Adrenal gland (tissue), 5 donors: ENCODE results near the gene EPHB1.

Source experiments
- POLR2A ChIP-seq, 2 donors: fragments of 450-650 bp; IDR thresholded peaks; one replicate each; pipeline ENCODE4 v1.6.1; 2017; ENCODE audit warnings: antibody characterized with exemption in 2 of 2, mild to moderate bottlenecking in 2 of 2, moderate library complexity in 1 of 2
- TF ChIP-seq, protein P1 (sequence below), 6 experiments: fragments of 450-650 bp in 4 of 6; fragments of 200-600 bp in 2 of 6; sonication (generic) in 1 of 6; IDR thresholded peaks; 1 replicate in 5 of 6; 2 replicates in 1 of 6; pipeline versions ENCODE4 v1.5.1 to v1.8.0; 2016 to 2021; ENCODE audit warnings: antibody characterized with exemption in 6 of 6, mild to moderate bottlenecking in 2 of 6, moderate library complexity in 1 of 6
- donor health status: DM: no; HTN: no; CAD: no.

DNA sequence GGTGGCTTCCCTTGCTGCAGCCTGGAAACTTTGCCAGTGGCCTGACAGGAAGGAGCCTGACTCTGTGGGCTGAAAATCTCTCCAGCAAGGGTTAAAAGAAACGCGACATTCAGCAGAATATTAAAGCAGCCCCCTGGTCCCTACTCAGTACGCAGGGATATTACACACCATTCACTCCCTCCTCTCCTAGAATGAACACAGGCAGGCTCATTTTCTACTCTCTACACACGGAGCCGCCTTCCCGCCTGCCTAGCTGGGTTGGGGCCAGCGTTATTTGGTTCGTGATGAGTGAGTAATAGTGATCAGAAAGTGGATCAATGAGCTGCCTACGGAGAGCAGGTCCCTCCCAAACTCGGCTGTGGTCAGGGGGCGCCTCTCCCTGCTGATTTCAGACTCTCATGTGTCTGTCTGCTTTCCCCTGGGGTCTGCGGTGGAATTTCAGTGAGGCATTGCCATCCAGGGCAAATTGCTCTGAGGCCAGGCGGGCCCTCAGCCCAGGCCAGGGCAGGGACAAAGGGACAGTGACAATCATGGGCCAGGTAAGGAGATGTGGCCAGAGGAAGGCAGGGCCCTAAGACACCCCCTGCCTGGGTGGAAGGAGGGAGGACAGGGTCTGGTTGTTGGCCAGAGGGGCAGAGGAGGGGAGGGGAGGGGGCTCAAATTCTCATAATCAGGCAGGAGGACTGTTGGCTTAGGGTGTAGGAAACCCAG is 2.8 kb downstream of the EPHB1 start:
- TF ChIP-seq, protein P1, sequence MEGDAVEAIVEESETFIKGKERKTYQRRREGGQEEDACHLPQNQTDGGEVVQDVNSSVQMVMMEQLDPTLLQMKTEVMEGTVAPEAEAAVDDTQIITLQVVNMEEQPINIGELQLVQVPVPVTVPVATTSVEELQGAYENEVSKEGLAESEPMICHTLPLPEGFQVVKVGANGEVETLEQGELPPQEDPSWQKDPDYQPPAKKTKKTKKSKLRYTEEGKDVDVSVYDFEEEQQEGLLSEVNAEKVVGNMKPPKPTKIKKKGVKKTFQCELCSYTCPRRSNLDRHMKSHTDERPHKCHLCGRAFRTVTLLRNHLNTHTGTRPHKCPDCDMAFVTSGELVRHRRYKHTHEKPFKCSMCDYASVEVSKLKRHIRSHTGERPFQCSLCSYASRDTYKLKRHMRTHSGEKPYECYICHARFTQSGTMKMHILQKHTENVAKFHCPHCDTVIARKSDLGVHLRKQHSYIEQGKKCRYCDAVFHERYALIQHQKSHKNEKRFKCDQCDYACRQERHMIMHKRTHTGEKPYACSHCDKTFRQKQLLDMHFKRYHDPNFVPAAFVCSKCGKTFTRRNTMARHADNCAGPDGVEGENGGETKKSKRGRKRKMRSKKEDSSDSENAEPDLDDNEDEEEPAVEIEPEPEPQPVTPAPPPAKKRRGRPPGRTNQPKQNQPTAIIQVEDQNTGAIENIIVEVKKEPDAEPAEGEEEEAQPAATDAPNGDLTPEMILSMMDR (IDR thresholded peaks at IDR 0.05) = no peak
- no peak for TF ChIP-seq POLR2A (IDR thresholded peaks at IDR 0.05)
